ACC112 (cell line): ENCODE measurements around the gene PPP5C.

ENCODE experiments used
- H2AFZ ChIP-seq: fragments of 200-600 bp; sonication (generic); one replicate; pipeline ENCODE4 v1.6.0; 2017; ENCODE audit warnings: antibody characterized with exemption, low read length; ENCODE audit not compliant: unreplicated experiment
- H3K27ac ChIP-seq: fragments of 200-600 bp; sonication (generic); 2 replicates; pipeline ENCODE4 v1.5.1; 2014; ENCODE audit warnings: low read depth, mild to moderate bottlenecking, antibody characterized with exemption, low read length, moderate library complexity
- H3K27me3 ChIP-seq: fragments of 200-600 bp; sonication (generic); 2 replicates; pipeline ENCODE4 v1.6.1; 2014; ENCODE audit warnings: mild to moderate bottlenecking, antibody characterized with exemption, low read length, moderate library complexity, mixed read lengths; ENCODE audit not compliant: insufficient read depth
- H3K36me3 ChIP-seq: fragments of 200-600 bp; sonication (generic); 2 replicates; pipeline ENCODE4 v1.6.1; 2016; ENCODE audit warnings: mild to moderate bottlenecking, antibody characterized with exemption, low read length, moderate library complexity, mixed read lengths; ENCODE audit not compliant: insufficient read depth
- H3K4me1 ChIP-seq: fragments of 200-600 bp; sonication (generic); one replicate; pipeline ENCODE4 v1.6.1; 2016; ENCODE audit warnings: low read length, mixed read lengths; ENCODE audit not compliant: insufficient read depth, unreplicated experiment, control insufficient read depth
- H3K4me3 ChIP-seq: fragments of 200-600 bp; sonication (generic); 2 replicates; pipeline ENCODE4 v1.5.1; 2014; ENCODE audit warnings: mild to moderate bottlenecking, low read depth, low read length
- H3K79me2 ChIP-seq: fragments of 200-600 bp; sonication (generic); one replicate; pipeline ENCODE4 v1.6.0; 2016; ENCODE audit warnings: low read length; ENCODE audit not compliant: control insufficient read depth, unreplicated experiment, insufficient read depth

Gene PPP5C

GRCh38 chr19:46378268-46378667 is 31.4 kb downstream of the PPP5C start:
- H3K79me2 ChIP-seq, result peaks cover 14% of the 10 kb centered on the region
- no peaks in the 10 kb centered on the region for H3K36me3 ChIP-seq
- peak overlapping the region; percentile 43 for H3K27ac ChIP-seq

GRCh38 chr19:46380690-46381089 is 33.8 kb downstream of the PPP5C start:
- no peak overlapping the region for H2AFZ ChIP-seq
- H3K4me1 ChIP-seq, result peaks cover 11% of the 10 kb centered on the region
- no peak overlapping the region for H3K4me3 ChIP-seq
- H3K79me2 ChIP-seq, result peaks cover 5% of the 10 kb centered on the region
- H3K27me3 ChIP-seq, result no peaks in the 10 kb centered on the region
- no peak overlapping the region for H3K27ac ChIP-seq
- no peaks in the 10 kb centered on the region for H3K36me3 ChIP-seq

More at GRCh38 chr19:46378268-46378667, 31.4 kb downstream of the PPP5C start:
- no peaks in the 10 kb centered on the region for H3K27me3 ChIP-seq
- H2AFZ ChIP-seq, result no peak overlapping the region
- H3K4me1 ChIP-seq, result peaks cover 19% of the 10 kb centered on the region
- no peak overlapping the region for H3K4me3 ChIP-seq

GRCh38 chr19:46381346-46381745 is 34.5 kb downstream of the PPP5C start:
- Histone ChIP-seq H3K79me2 (peaks cover 5% of the 10 kb centered on the region), H3K27ac (no peak overlapping the region), H3K4me3 (no peak overlapping the region), H3K36me3 (no peaks in the 10 kb centered on the region), H3K27me3 (no peaks in the 10 kb centered on the region), H2AFZ (no peak overlapping the region), H3K4me1 (peaks cover 11% of the 10 kb centered on the region)

DNA sequence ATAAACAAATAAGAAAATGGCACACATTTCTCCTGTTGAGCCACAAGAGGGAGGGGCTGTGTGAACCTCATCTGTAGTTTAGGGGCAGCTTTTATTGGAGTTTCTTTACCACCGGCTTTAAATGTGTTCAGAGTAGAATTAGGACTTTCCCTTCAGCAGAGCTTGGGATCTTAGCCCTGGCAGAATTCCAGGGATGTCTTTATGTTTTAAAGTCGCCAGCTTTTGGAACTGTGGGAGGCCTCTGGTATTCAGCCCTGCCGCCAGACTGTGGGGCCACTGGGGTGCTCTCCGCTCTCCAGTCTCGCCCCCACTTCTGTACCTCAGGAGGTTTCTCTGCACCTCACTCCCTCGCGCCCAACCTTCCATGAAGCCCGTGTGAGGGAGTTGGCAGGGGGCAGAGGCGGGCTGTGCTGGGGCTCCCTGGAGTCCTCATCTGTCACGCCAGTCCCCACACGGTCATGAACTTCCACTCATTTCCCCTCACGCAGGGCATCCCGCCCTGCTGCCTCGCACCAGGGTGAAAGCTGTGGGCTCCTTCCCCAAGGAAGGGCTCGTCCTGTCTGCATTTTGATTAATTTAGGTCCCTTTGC is 35.0 kb downstream of the PPP5C start:
- Histone ChIP-seq H3K27ac (no peak overlapping the region), H2AFZ (no peak overlapping the region), H3K36me3 (peaks cover under 1% of the 10 kb centered on the region; the same call in 1 of the 2 replicates), H3K4me3 (no peak overlapping the region), H3K79me2 (peaks cover 5% of the 10 kb centered on the region), H3K4me1 (peaks cover 11% of the 10 kb centered on the region), H3K27me3 (no peaks in the 10 kb centered on the region)

- no peak overlapping the region for H3K4me3 ChIP-seq
- H3K27me3 ChIP-seq, result no peaks in the 10 kb centered on the region
- H3K27ac ChIP-seq, result no peak overlapping the region
- no peak overlapping the region for H2AFZ ChIP-seq
- peaks cover 5% of the 10 kb centered on the region for H3K79me2 ChIP-seq
- H3K4me1 ChIP-seq, result peaks cover 4% of the 10 kb centered on the region
- H3K36me3 ChIP-seq, result peaks cover 6% of the 10 kb centered on the region; the same call in 1 of the 2 replicates
Observed at GRCh38 chr19:46383171-46383815, 36.4 kb downstream of the PPP5C start.

GRCh38 chr19:46383846-46384245 is 37.0 kb downstream of the PPP5C start:
- no peaks in the 10 kb centered on the region for H3K27me3 ChIP-seq
- peaks cover 5% of the 10 kb centered on the region for H3K79me2 ChIP-seq
- no peaks in the 10 kb centered on the region for H3K4me1 ChIP-seq
- H3K36me3 ChIP-seq, result peaks cover 12% of the 10 kb centered on the region
- no peak overlapping the region for H3K4me3 ChIP-seq
- H2AFZ ChIP-seq, result no peak overlapping the region
- H3K27ac ChIP-seq, result no peak overlapping the region

DNA sequence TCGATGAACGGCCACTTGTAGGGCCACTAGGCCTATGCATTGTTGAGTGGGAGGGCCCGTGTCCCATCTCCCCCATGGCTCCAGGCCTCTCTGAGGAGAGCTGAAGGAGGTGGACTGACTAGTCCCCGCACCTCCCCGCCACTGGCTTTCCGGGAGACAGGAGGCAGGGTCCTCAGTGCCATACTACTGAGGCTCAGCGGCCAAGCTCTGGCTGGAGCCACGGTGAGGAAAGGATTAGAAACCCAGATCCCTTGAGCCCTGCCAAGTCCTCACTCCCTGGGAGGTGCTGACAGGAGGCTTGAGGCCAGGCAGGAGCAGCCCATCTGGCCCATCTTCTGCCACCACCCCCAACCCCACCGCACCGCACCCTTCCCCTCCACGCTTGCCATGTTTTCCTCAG is 37.5 kb downstream of the PPP5C start:
- Histone ChIP-seq H3K36me3 (peaks cover 15% of the 10 kb centered on the region), H3K4me3 (no peak overlapping the region), H2AFZ (no peak overlapping the region), H3K27ac (no peak overlapping the region), H3K79me2 (peaks cover 5% of the 10 kb centered on the region), H3K27me3 (no peaks in the 10 kb centered on the region), H3K4me1 (no peaks in the 10 kb centered on the region)

DNA sequence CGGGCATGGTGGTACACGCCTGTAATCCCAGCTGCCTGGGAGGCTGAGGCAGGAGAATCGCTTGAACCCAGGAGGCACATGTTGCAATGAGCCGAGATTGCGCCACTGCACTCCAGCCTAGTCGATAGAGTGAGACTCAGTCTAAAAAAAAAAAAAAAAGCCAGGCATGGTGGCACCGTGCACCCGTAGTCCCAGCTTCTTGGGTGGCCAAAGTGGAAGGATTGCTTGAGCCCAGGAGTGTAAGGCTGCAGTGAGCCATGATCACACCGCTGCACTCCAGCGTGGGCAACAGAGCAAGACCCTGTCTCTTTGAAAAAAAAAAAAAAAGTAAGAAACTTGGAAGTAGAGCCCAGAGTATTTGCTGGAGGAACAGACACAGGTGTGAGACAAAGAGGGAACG is 38.7 kb downstream of the PPP5C start:
- Histone ChIP-seq H3K79me2 (peaks cover 2% of the 10 kb centered on the region), H3K27ac (no peak overlapping the region), H3K4me3 (no peak overlapping the region), H3K27me3 (no peaks in the 10 kb centered on the region), H3K4me1 (no peaks in the 10 kb centered on the region), H3K36me3 (peaks cover 19% of the 10 kb centered on the region), H2AFZ (no peak overlapping the region)

GRCh38 chr19:46386151-46386550 is 39.3 kb downstream of the PPP5C start:
- Histone ChIP-seq H3K4me1 (no peaks in the 10 kb centered on the region), H3K79me2 (peaks cover 1% of the 10 kb centered on the region), H2AFZ (no peak overlapping the region), H3K27me3 (no peaks in the 10 kb centered on the region), H3K27ac (no peak overlapping the region), H3K4me3 (no peak overlapping the region), H3K36me3 (peaks cover 19% of the 10 kb centered on the region)

DNA sequence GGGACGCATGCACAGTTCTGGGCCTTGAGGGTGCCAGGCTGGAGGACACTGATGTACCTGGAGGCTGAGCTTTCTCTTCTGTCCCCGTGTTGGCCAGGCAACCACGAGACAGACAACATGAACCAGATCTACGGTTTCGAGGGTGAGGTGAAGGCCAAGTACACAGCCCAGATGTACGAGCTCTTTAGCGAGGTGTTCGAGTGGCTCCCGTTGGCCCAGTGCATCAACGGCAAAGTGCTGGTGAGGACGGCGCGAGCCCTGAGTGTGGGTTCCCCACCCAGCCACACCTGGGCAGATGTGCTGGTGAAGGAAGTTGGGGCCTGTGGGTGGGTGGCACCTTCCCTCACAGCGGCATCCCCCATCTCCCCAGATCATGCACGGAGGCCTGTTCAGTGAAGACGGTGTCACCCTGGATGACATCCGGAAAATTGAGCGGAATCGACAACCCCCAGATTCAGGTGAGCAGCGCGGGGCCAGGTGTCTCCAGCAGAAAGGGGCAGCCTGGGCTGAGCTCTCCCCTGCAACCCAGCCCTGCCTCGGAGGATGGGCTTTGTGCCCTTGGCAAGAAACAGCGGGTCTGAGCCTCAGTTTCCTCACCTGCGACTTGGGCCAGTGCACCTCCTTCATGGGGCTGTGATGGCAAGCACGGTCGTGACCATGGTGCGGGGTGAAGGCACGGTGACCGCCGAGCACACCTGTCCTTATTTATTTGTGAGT is 40.3 kb downstream of the PPP5C start:
- peaks cover 19% of the 10 kb centered on the region for H3K36me3 ChIP-seq
- no peaks in the 10 kb centered on the region for H3K79me2 ChIP-seq
- H3K27ac ChIP-seq, result no peak overlapping the region
- H3K4me1 ChIP-seq, result no peaks in the 10 kb centered on the region
- no peak overlapping the region for H3K4me3 ChIP-seq
- H3K27me3 ChIP-seq, result no peaks in the 10 kb centered on the region
- no peak overlapping the region for H2AFZ ChIP-seq

- H3K4me1 ChIP-seq, result no peaks in the 10 kb centered on the region
- H3K27me3 ChIP-seq, result no peaks in the 10 kb centered on the region
- no peak overlapping the region for H3K4me3 ChIP-seq
- no peak overlapping the region for H3K27ac ChIP-seq
- peaks cover 19% of the 10 kb centered on the region for H3K36me3 ChIP-seq
- no peaks in the 10 kb centered on the region for H3K79me2 ChIP-seq
- H2AFZ ChIP-seq, result no peak overlapping the region
Observed at GRCh38 chr19:46387713-46388130, 40.8 kb downstream of the PPP5C start.
